ENCODE data around the gene SRC.

The SRC gene

GRCh38 chr20:37425103-37425625 lies 79.2 kb downstream of the SRC start:
- Histone ChIP-seq H3K9me3 (replicated peaks; ENCODE audit: low read length) (no peaks in the 10 kb centered on the region), H3K4me1 (ENCODE audit: control insufficient read depth, insufficient read depth, low read length) (no peaks in the 10 kb centered on the region), H3K9ac (ENCODE audit: low read depth, low read length) (no peak overlapping the region), H3K4me2 (ENCODE audit: low read length) (no peak overlapping the region), H3K4me3 (ENCODE audit: low read length) (no peak overlapping the region), H3K27me3 (ENCODE audit: control insufficient read depth, insufficient read depth, low read length) (peaks cover 89% of the 10 kb centered on the region), H3K36me3 (ENCODE audit: insufficient read depth, low read length) (no peaks in the 10 kb centered on the region)

GRCh38 chr20:37426106-37426505 lies 80.2 kb downstream of the SRC start:
- no peak overlapping the region for H3K4me3 ChIP-seq (ENCODE audit: low read length)
- H3K27me3 ChIP-seq (ENCODE audit: control insufficient read depth, insufficient read depth, low read length) = peaks cover 93% of the 10 kb centered on the region
- H3K9me3 ChIP-seq (replicated peaks; ENCODE audit: low read length) = no peaks in the 10 kb centered on the region
- H3K4me1 ChIP-seq (ENCODE audit: control insufficient read depth, insufficient read depth, low read length) = no peaks in the 10 kb centered on the region
- H3K9ac ChIP-seq (ENCODE audit: low read depth, low read length) = no peak overlapping the region
- no peak overlapping the region for H3K4me2 ChIP-seq (ENCODE audit: low read length)
- H3K36me3 ChIP-seq (ENCODE audit: insufficient read depth, low read length) = no peaks in the 10 kb centered on the region

GRCh38 chr20:37426978-37427377 lies 81.0 kb downstream of the SRC start:
- peaks cover 84% of the 10 kb centered on the region for H3K27me3 ChIP-seq (ENCODE audit: control insufficient read depth, insufficient read depth, low read length)
- no peak overlapping the region for H3K4me2 ChIP-seq (ENCODE audit: low read length)
- H3K36me3 ChIP-seq (ENCODE audit: insufficient read depth, low read length) = no peaks in the 10 kb centered on the region
- H3K9ac ChIP-seq (ENCODE audit: low read depth, low read length) = no peak overlapping the region
- no peaks in the 10 kb centered on the region for H3K9me3 ChIP-seq (replicated peaks; ENCODE audit: low read length)
- H3K4me1 ChIP-seq (ENCODE audit: control insufficient read depth, insufficient read depth, low read length) = no peaks in the 10 kb centered on the region
- no peak overlapping the region for H3K4me3 ChIP-seq (ENCODE audit: low read length)

- H3K27me3 ChIP-seq (ENCODE audit: control insufficient read depth, insufficient read depth, low read length) = peaks cover 78% of the 10 kb centered on the region
- no peaks in the 10 kb centered on the region for H3K4me1 ChIP-seq (ENCODE audit: control insufficient read depth, insufficient read depth, low read length)
- H3K36me3 ChIP-seq (ENCODE audit: insufficient read depth, low read length) = no peaks in the 10 kb centered on the region
- no peak overlapping the region for H3K4me2 ChIP-seq (ENCODE audit: low read length)
- H3K9me3 ChIP-seq (replicated peaks; ENCODE audit: low read length) = no peaks in the 10 kb centered on the region
- H3K9ac ChIP-seq (ENCODE audit: low read depth, low read length) = no peak overlapping the region
- no peak overlapping the region for H3K4me3 ChIP-seq (ENCODE audit: low read length)
Observed at GRCh38 chr20:37430044-37430443, 84.1 kb downstream of the SRC start.

GRCh38 chr20:37430778-37431460 lies 85.0 kb downstream of the SRC start:
- H3K4me3 ChIP-seq (ENCODE audit: low read length) = no peak overlapping the region
- H3K4me2 ChIP-seq (ENCODE audit: low read length) = no peak overlapping the region
- H3K36me3 ChIP-seq (ENCODE audit: insufficient read depth, low read length) = no peaks in the 10 kb centered on the region
- H3K9ac ChIP-seq (ENCODE audit: low read depth, low read length) = no peak overlapping the region
- no peaks in the 10 kb centered on the region for H3K9me3 ChIP-seq (replicated peaks; ENCODE audit: low read length)
- peaks cover 78% of the 10 kb centered on the region for H3K27me3 ChIP-seq (ENCODE audit: control insufficient read depth, insufficient read depth, low read length)
- no peaks in the 10 kb centered on the region for H3K4me1 ChIP-seq (ENCODE audit: control insufficient read depth, insufficient read depth, low read length)

GRCh38 chr20:37431786-37432185 lies 85.8 kb downstream of the SRC start:
- Histone ChIP-seq H3K27me3 (ENCODE audit: control insufficient read depth, insufficient read depth, low read length) (peaks cover 69% of the 10 kb centered on the region), H3K4me2 (ENCODE audit: low read length) (no peak overlapping the region), H3K9ac (ENCODE audit: low read depth, low read length) (no peak overlapping the region)

GRCh38 chr20:37432606-37433005 lies 86.7 kb downstream of the SRC start:
- Histone ChIP-seq H3K9me3 (replicated peaks; ENCODE audit: low read length) (no peaks in the 10 kb centered on the region), H3K9ac (ENCODE audit: low read depth, low read length) (no peak overlapping the region), H3K27me3 (ENCODE audit: control insufficient read depth, insufficient read depth, low read length) (peaks cover 61% of the 10 kb centered on the region), H3K4me1 (ENCODE audit: control insufficient read depth, insufficient read depth, low read length) (no peaks in the 10 kb centered on the region), H3K4me3 (ENCODE audit: low read length) (no peak overlapping the region), H3K36me3 (ENCODE audit: insufficient read depth, low read length) (no peaks in the 10 kb centered on the region), H3K4me2 (ENCODE audit: low read length) (no peak overlapping the region)

More at GRCh38 chr20:37431786-37432185, 85.8 kb downstream of the SRC start:
- Histone ChIP-seq H3K4me1 (ENCODE audit: control insufficient read depth, insufficient read depth, low read length) (no peaks in the 10 kb centered on the region), H3K9me3 (replicated peaks; ENCODE audit: low read length) (no peaks in the 10 kb centered on the region), H3K36me3 (ENCODE audit: insufficient read depth, low read length) (no peaks in the 10 kb centered on the region), H3K4me3 (ENCODE audit: low read length) (no peak overlapping the region)

GRCh38 chr20:37435607-37436006 lies 89.7 kb downstream of the SRC start:
- Histone ChIP-seq H3K9ac (ENCODE audit: low read depth, low read length) (no peak overlapping the region), H3K27me3 (ENCODE audit: control insufficient read depth, insufficient read depth, low read length) (peaks cover 47% of the 10 kb centered on the region), H3K36me3 (ENCODE audit: insufficient read depth, low read length) (no peaks in the 10 kb centered on the region), H3K4me2 (ENCODE audit: low read length) (no peak overlapping the region), H3K4me3 (ENCODE audit: low read length) (no peak overlapping the region), H3K9me3 (replicated peaks; ENCODE audit: low read length) (no peaks in the 10 kb centered on the region), H3K4me1 (ENCODE audit: control insufficient read depth, insufficient read depth, low read length) (no peaks in the 10 kb centered on the region)

GRCh38 chr20:37436527-37437186 lies 90.7 kb downstream of the SRC start:
- peaks cover 50% of the 10 kb centered on the region for H3K27me3 ChIP-seq (ENCODE audit: control insufficient read depth, insufficient read depth, low read length)

GRCh38 chr20:37437676-37438075 lies 91.7 kb downstream of the SRC start:
- Histone ChIP-seq H3K9me3 (replicated peaks; ENCODE audit: low read length) (no peaks in the 10 kb centered on the region), H3K4me2 (ENCODE audit: low read length) (no peak overlapping the region), H3K27me3 (ENCODE audit: control insufficient read depth, insufficient read depth, low read length) (peaks cover 57% of the 10 kb centered on the region), H3K9ac (ENCODE audit: low read depth, low read length) (no peak overlapping the region), H3K36me3 (ENCODE audit: insufficient read depth, low read length) (no peaks in the 10 kb centered on the region), H3K4me1 (ENCODE audit: control insufficient read depth, insufficient read depth, low read length) (no peaks in the 10 kb centered on the region), H3K4me3 (ENCODE audit: low read length) (no peak overlapping the region)

More at GRCh38 chr20:37436527-37437186, 90.7 kb downstream of the SRC start:
- Histone ChIP-seq H3K4me2 (ENCODE audit: low read length) (no peak overlapping the region), H3K36me3 (ENCODE audit: insufficient read depth, low read length) (no peaks in the 10 kb centered on the region), H3K4me3 (ENCODE audit: low read length) (no peak overlapping the region), H3K9ac (ENCODE audit: low read depth, low read length) (no peak overlapping the region), H3K9me3 (replicated peaks; ENCODE audit: low read length) (no peaks in the 10 kb centered on the region), H3K4me1 (ENCODE audit: control insufficient read depth, insufficient read depth, low read length) (no peaks in the 10 kb centered on the region)

GRCh38 chr20:37438464-37439222 lies 92.7 kb downstream of the SRC start:
- H3K9ac ChIP-seq (ENCODE audit: low read depth, low read length) = no peak overlapping the region
- H3K27me3 ChIP-seq (ENCODE audit: control insufficient read depth, insufficient read depth, low read length) = peaks cover 59% of the 10 kb centered on the region
- H3K4me3 ChIP-seq (ENCODE audit: low read length) = no peak overlapping the region
- no peaks in the 10 kb centered on the region for H3K36me3 ChIP-seq (ENCODE audit: insufficient read depth, low read length)
- no peaks in the 10 kb centered on the region for H3K4me1 ChIP-seq (ENCODE audit: control insufficient read depth, insufficient read depth, low read length)
- H3K4me2 ChIP-seq (ENCODE audit: low read length) = no peak overlapping the region
- H3K9me3 ChIP-seq (replicated peaks; ENCODE audit: low read length) = no peaks in the 10 kb centered on the region

Data from skeletal muscle satellite cell (primary cell).